Ishikawa (cell line): ENCODE results near the gene DAP.

Experiments used
- EP300 ChIP-seq: IDR thresholded peaks from 2 replicates; pipeline ENCODE4 v1.6.1; 2012; ENCODE audit warnings: borderline replicate concordance
- MAX ChIP-seq: IDR thresholded peaks from 2 replicates; pipeline ENCODE4 v1.6.1; 2012
- REST ChIP-seq: IDR thresholded peaks from 2 replicates; pipeline ENCODE4 v1.6.1; 2012; ENCODE audit warnings: low read depth, mild to moderate bottlenecking

GRCh38 chr5:10710513-10711128 lies 50.4 kb downstream of the DAP start:
- TF ChIP-seq EP300, result no peak
- TF ChIP-seq MAX, result no peak
- no peak for TF ChIP-seq REST
